A204.1 (cell line): Measurements from ENCODE around the gene HLA-DOB.
A peak's percentile ranks its signal among the peaks of the same experiment; 100 is the strongest.
"Not testable (repeated sequence)": the region's sequence is repeated elsewhere in the genome, so short reads cannot be mapped to it uniquely, and the experiment has no call there.

Source experiments
- FAIRE-seq: peaks from 2 replicates; lab custom pipeline; 2012; peaks lifted over from hg19 to GRCh38; lab: Jason Lieb, UNC

Gene HLA-DOB

DNA sequence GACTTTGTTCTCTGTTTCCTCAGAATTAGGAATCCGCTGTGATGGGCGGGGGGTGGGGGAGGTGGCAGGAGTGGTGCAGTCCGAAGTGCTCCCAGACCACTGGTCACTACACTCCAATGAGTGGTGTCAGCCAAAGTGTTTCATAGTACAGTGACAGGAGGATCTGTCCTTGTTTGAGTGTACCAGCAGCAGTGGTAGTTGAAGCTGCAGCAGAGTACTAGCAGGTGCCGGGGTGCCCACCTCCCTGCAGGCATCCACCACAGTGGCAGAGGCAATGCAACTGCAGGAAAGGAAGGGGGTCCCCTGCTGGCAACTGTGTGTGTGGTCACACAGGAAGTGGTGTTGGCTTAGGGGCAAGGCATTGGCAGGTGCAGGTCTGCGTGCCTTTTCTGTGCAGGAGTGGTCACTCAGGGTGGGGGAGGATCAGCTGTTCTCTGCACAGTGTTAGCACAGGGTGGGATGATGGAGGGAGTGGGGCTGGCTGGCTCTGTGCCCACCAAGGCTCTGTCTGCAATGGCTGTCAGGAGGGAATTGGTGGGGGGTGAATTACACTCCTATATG is 9.7 kb downstream of the HLA-DOB start:
- no peak for FAIRE-seq

DNA sequence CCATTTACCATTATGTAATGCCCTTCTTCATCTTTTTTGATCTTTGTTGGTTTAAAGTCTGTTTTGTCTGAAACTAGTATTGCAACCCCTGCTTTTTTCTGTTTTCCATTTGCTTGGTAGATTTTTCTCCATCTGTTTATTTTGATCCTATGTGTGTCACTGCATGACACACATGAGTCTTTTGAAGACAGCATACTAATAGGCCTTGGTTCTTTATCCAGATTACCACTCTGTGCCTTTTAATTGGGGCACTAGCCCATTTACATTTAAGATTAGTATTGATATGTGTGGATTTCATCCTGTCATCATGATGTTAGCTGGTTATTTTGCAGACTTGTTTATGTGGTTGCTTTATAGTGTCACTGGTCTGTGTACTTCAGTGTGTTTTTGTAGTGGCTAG is 11.4 kb downstream of the HLA-DOB start:
- not testable (repeated sequence) for FAIRE-seq

DNA sequence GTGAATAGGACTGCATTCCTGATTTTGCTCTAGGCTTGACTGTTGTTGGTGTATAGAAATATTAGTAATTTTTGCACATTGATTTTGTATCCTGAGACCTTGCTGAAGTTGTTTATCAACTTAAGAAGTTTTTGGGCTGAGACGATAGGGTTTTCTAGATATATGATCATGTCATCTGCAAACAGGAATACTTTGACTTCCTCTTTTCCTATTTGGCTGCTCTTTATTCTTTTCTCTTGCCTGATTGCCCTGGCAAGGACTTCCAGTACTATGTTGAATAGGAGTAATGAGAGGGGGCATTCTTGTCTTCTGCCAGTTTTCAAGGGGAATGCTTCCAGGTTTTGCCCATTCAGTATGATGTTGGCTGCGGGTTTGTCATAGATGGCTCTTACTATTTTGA is 13.4 kb downstream of the HLA-DOB start:
- no peak for FAIRE-seq

DNA sequence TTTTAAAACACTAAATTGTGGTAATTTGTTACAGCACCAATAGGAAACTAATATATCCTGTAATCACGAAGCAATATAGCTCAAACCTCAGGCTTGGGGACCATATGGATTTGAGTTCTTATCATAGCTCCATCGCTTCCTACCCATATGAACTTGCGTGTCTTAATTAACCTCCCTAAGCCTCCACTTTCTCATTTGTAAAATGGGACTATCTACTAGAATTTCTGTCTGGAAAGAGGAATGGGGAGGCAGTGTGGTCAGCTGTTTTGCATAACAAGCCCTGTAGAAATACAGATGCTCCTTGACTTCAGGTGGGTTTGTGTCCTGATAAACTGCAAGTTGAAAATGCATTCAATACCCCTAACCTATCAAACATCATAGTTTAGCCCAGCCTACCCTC is 17.1 kb downstream of the HLA-DOB start:
- no peak for FAIRE-seq

DNA sequence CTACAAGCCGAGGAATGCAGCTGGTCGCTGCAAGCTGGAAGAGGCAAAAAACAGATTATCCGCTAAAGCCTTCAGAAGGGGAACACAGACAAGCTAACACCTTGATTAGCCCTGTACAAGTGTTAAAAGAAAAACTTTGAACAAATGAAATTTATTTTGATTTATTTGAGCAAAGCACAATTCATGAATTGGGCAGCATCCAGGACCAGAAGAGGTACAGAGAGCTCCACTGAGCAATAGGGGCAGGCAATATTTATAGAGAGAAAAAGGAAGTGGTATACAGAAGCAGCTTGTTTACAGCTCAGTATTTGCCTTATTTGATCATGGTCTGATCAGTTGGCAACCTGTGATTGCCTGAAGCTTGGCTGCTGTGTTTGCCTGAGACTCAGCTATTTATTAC is 17.6 kb downstream of the HLA-DOB start:
- FAIRE-seq = no peak

DNA sequence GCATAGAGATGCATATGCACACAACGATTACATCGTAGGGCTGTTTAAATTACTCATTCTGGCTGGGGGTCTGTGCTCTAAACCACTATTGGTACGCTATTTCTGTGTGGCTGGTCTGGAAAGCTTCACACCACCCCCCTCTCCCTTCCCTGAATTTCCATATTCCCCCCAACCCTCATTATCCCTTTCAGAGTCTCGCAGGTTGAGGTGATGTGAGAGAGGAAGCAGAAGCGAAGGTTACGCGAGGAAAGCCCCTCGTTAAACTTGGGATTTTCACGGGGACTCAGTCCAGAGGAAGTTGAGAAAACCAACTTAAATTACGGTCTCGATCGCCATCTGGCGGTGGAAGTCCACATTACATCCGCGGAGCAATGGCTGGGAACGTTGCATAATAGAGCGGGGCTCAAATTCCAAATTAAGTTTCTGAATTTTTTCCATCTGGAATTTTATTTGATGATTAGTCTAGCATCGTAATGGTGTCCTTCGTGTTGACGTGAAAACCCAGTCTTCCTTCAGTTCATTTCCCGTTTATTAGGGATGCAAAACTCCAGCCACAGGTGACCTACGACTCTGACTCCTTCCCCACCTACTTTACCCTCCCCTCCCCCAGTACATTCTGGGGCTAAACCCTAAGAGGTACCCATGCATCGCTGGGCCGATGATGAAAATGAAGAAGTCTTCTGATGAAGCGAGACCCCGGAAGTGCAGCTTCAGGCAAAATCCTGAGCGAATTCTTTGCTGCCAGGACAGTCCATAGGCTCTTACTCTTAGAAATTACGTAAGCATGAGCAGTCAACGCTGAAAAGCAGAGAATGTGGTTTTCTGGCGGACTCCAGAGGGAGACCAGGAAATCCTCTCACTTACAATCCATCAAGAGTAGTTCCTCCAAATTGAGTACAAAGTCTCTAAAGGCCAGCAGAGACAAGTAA is 19.7 kb downstream of the HLA-DOB start:
- peak; percentile 92 for FAIRE-seq

DNA sequence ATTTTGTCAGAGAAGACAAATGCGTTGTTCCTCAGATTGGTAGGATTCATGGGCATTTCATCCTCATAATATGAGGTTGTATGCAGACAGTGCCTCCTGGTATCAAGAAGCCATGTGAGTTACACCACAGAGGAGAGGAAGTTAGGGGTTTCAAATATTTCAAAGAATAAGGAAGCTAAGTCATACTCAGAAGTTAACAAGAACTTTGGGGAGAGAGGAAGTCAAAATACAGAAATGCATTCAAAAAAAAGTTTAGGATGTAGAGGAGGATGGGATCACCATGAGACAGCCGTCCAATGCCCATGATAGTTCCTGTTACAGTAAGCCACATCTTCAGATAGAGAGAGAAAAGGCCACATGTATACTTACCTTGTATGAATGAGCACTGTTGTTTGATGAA is 22.3 kb downstream of the HLA-DOB start:
- FAIRE-seq = no peak

DNA sequence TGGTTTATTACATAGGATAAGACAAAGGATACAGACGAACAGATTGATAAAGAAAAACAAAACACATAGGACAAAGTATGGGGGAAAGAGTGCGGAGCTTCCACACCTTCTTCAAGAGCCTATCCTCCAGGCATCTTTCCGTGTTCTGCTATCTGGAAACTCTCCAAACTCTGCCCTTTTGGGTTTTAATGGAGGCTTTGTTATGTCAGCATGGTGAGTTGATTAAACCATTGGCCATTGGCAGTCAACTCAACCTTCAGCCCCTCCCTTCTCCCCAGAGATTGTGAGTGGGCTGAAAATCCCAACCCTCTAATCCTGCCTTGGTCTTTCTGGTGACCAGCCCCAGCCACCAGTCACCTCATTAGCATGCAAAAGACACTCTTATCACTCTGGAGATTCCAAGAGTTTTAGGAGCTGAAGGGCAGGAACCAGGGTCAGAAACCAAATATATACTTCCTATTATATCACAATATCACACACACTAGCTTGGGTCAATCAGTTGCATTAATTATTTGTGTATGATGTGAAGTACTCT is 23.8 kb downstream of the HLA-DOB start:
- FAIRE-seq = no peak

DNA sequence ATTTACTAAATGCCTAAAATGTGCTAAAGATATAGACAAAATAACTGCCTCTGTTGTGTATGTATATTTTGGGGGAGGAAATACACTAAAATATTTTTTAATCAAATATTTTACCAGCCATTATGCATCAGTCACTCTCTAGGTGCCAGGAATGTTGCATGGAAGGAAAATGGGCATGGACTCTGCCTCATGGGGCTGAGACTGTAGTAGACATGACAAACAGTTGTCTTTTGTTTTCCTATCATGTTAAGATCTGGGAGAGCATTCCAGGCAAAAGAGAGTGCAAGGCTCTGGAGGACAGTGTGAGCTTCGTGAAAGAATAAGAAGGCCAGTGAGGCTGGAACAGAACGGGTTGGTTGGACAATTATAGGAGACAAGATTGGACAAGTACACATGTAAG is 26.5 kb downstream of the HLA-DOB start:
- no peak for FAIRE-seq

DNA sequence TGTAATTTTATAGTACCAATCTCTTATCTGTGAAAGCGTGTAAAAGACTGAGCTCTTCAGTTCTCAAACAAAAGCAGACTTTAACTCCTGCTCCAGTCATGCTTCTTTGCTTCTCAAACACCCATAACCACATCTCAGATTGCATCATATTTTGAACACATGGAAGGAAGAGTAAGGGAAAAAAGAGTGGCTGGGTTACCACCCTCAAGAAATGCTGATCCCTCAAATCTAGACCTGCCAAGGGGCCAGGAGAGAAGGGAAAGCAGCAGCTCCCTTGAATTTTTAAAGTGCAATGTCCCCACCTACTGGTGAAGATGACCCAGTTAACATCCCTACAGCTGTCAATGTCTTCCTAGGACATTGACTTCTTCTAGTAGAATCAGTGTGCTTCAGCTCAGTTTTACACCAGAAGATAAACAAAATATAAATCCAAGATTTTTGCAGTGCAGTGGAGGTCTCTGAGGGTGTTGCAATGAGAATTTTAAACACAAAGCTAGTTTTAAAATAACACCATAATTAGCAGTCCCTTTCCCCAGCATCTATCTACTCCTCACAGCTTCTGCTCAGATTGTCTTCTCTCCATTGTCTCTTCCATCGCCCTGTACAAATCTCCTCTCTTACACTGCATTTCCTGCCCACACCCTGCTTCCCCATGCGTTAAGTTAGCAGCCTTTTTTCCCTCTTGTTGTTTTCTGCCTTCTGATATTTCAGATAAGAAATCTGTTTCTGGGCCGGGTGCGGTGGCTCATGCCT is 30.8 kb downstream of the HLA-DOB start:
- FAIRE-seq = peak; percentile 89

DNA sequence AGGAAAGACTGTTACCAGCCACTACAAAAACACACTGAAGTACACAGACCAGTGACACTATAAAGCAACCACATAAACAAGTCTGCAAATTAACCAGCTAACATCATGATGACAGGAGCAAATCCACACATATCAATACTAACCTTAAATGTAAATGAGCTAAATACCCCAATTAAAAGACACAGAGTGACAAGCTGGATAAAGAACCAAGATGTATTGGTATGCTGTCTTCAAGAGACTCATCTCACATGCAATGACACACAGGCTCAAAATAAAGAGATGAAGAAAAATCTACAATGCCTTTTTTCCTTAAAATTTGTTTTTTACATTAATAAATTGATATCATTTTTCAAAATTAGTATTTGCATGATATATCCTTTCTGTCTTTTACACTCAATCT is 33.9 kb downstream of the HLA-DOB start:
- FAIRE-seq = not testable (repeated sequence)

DNA sequence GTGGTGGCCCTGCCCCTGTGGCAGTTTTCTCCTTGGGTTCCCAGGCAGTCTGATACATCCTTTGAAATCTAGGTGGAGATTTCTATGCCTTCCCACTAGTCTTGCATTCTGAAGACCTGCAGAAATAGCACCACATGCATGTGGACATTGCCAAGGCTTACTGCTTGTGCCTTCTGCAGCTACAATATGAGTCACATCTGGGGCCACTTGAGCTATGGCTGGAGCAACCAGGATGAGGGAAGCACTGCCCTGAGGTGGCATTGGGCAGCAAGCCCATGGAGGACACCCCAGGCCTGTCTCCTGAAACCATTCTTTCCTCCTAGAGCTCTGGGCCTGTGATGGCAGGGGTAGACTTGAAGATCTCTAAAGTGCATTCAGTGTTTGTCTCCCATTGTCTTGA is 37.8 kb downstream of the HLA-DOB start:
- FAIRE-seq = no peak

DNA sequence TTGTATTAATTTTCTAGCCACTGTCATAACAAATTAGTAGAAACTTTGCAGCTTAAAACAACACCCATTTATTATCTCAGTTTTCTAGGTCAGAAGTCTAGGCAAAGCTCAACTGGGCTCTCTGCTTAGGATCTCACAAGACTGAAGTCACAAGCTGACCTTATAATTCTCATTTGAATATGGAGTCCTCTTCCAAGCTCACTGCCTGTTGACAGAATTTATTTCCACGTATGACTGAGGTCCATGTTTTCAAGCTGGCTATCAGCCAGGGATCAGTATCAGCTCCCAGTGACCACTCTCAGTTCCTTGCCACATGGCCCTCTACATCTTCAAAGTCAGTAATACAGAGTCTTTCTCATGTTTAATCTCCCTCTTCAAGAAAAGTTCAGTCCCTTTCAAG is 41.7 kb downstream of the HLA-DOB start:
- FAIRE-seq = no peak

DNA sequence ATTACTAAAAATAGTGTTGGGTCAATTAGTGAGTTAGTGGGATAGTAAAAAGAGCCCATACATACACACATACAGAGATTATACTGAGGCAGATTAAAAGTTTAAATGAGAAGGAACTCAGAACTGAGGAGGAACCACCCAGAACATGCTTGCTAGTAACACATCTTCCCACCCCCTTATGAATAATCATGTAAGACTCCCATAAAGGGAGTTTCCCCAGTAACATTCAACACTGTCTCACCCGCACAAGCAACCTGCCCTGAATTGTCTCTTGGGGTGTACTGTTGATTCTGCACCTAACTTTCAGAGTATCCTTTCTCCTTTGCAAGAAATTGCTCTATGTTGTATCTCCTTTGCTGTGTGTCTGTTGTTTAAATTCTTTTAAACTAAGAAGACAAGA is 42.4 kb downstream of the HLA-DOB start:
- FAIRE-seq = no peak

DNA sequence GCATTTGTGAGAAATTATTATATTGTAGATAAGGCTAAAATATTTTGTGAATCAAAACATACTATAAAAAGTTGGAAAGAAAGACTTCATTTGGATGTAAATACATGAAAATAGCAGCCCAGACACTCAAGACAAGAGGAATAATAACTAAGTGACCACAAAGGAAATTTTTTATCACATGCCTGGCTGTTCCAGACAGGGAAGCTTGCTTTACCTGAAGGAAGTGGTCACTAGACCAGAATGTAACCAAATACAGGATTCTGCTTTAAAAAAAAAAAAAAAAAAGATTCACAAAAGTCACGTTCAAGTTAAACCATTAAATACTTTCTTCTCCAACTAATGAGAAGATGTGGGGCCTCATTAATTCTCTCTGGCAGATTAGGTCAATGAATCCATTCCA is 44.1 kb downstream of the HLA-DOB start:
- FAIRE-seq = no peak

DNA sequence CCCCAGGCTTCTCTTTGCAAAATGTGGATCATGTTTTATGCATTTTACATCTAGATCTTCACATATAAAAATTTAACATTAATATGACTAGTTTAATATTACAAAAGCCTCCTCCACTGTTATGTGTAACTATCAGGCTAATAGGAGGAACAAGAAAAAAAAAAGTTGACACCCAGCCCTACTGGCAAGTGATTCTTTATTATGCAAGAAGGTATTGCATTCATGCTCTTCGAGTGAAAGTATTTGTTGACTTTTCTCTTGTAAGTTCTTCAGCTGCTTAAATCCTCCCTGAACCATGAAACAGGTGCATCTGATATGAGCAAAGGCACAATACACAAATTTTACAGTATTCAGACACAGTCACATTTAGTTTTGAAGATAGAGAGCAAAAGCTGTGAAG is 52.8 kb downstream of the HLA-DOB start:
- no peak for FAIRE-seq

DNA sequence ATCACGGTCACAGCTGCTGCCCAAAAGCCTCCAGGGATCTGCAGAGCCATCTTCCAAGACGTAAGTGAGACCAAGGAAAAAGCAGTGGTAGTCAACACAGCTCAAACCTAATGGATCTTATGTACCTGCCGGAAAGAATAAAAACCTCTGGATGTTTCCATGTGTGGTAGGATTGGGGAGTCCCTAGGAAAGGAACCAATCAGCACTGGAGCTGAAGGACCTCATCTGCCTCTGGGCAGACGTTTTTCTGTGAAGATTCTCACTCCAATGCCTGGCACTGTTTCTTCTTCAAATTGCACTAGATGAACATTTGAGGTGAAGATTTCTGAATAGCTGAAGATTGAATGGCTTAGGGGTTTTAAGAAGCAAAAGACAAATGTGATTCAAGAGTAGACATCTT is 53.4 kb downstream of the HLA-DOB start, which contains the start of gene HLA-DQB2:
HLA-DQB2 (minus strand) TSS at position 112 of the 400 bp plus-strand sequence; CDS start at position 50, 62 bp downstream.
- no peak for FAIRE-seq
